OCI-LY1 (cell line): ENCODE data around the gene IL4R.
A peak's percentile ranks its signal among the peaks of the same experiment; 100 is the strongest.

Experiments used
- H2AFZ ChIP-seq: fragments of 200-600 bp; sonication (generic), shearing (Covaris generic); 2 replicates; pipeline ENCODE4 v1.6.0; 2014; ENCODE audit warnings: antibody characterized with exemption, mild to moderate bottlenecking, low read length
- H3F3A ChIP-seq: fragments of 200-600 bp; sonication (generic), shearing (Covaris generic); 2 replicates; pipeline ENCODE4 v1.6.0; 2014; ENCODE audit warnings: mild to moderate bottlenecking, antibody characterized with exemption, low read length, moderate library complexity; ENCODE audit not compliant: insufficient read depth
- H3K27ac ChIP-seq: fragments of 200-600 bp; sonication (generic); 2 replicates; pipeline ENCODE4 v1.5.1; 2014; ENCODE audit warnings: low read length, mixed run types, mild to moderate bottlenecking, low read depth; ENCODE audit not compliant: poor library complexity, severe bottlenecking
- H3K27me3 ChIP-seq: fragments of 200-600 bp; sonication (generic); 2 replicates; pipeline ENCODE4 v1.6.0; 2014; ENCODE audit warnings: antibody characterized with exemption, mild to moderate bottlenecking, low read length, moderate library complexity; ENCODE audit not compliant: insufficient read depth
- H3K36me3 ChIP-seq: fragments of 200-600 bp; sonication (generic); 2 replicates; pipeline ENCODE4 v1.6.1; 2014; ENCODE audit warnings: mild to moderate bottlenecking, antibody characterized with exemption, low read length, moderate library complexity, mixed read lengths; ENCODE audit not compliant: insufficient read depth
- H3K4me1 ChIP-seq: fragments of 200-600 bp; sonication (generic); 2 replicates; pipeline ENCODE4 v1.5.1; 2014; ENCODE audit warnings: mild to moderate bottlenecking, low read length, moderate library complexity; ENCODE audit not compliant: insufficient read depth, severe bottlenecking
- H3K4me2 ChIP-seq: fragments of 200-600 bp; sonication (generic), shearing (Covaris generic); 2 replicates; pipeline ENCODE4 v1.6.1; 2014; ENCODE audit warnings: low read length
- H3K4me3 ChIP-seq: fragments of 200-600 bp; sonication (generic); 2 replicates; pipeline ENCODE4 v1.5.1; 2014; ENCODE audit warnings: low read length, low read depth, mild to moderate bottlenecking, mixed read lengths; ENCODE audit not compliant: poor library complexity, severe bottlenecking
- H3K79me2 ChIP-seq: fragments of 200-600 bp; shearing (Covaris generic); 2 replicates; pipeline ENCODE4 v1.6.1; 2016; ENCODE audit warnings: mixed run types, low read length, mixed read lengths; ENCODE audit not compliant: insufficient read depth
- H3K9ac ChIP-seq: fragments of 200-600 bp; sonication (generic), shearing (Covaris generic); 2 replicates; pipeline ENCODE4 v1.6.1; 2014; ENCODE audit warnings: mild to moderate bottlenecking, low read length, mixed read lengths
- H3K9me2 ChIP-seq: fragments of 200-600 bp; sonication (generic), shearing (Covaris generic); 2 replicates; pipeline ENCODE4 v1.6.1; 2014; ENCODE audit warnings: low read depth, mild to moderate bottlenecking, low read length, mixed read lengths
- H3K9me3 ChIP-seq: fragments of 200-600 bp; shearing (Covaris generic); 2 replicates; pipeline ENCODE4 v1.6.1; 2014; ENCODE audit warnings: low read length, mixed read lengths
- H4K20me1 ChIP-seq: fragments of 200-600 bp; sonication (generic), shearing (Covaris generic); 2 replicates; pipeline ENCODE4 v1.6.0; 2016; ENCODE audit warnings: mild to moderate bottlenecking, low read length; ENCODE audit not compliant: insufficient read depth
- EZH2 ChIP-seq: fragments of 200-600 bp; sonication (generic), shearing (Covaris generic); IDR thresholded peaks from 2 replicates; pipeline ENCODE4 v1.8.0; 2017; ENCODE audit warnings: borderline replicate concordance, mixed run types, mild to moderate bottlenecking, antibody characterized with exemption, low read length, moderate library complexity, mixed read lengths
- TF ChIP-seq, protein P1 (sequence below): fragments of 200-600 bp; sonication (generic), shearing (Covaris generic); IDR thresholded peaks from 2 replicates; pipeline ENCODE4 v1.5.1; 2017; ENCODE audit warnings: mild to moderate bottlenecking, antibody characterized with exemption, low read length, moderate library complexity, mixed read lengths

Gene IL4R

GRCh38 chr16:27267037-27267677 lies 46.6 kb upstream of the IL4R start:
- peaks cover 86% of the 10 kb centered on the region for H3K4me1 ChIP-seq
- no peaks in the 10 kb centered on the region for H3K9me2 ChIP-seq
- no peaks in the 10 kb centered on the region for H3K27me3 ChIP-seq
- peaks cover 3% of the 10 kb centered on the region; the same call in 1 of the 2 replicates for H3F3A ChIP-seq
- peak overlapping the region; percentile 80 for H3K4me3 ChIP-seq
- peak overlapping the region; percentile 84 for H3K9ac ChIP-seq
- H3K4me2 ChIP-seq: peak overlapping the region; percentile 83
- peak overlapping the region; percentile 75 for H3K27ac ChIP-seq
- H3K36me3 ChIP-seq: peaks cover 12% of the 10 kb centered on the region
- no peaks in the 10 kb centered on the region for H3K79me2 ChIP-seq
- H4K20me1 ChIP-seq: no peaks in the 10 kb centered on the region
- no peak for TF ChIP-seq EZH2
- TF ChIP-seq, protein P1, sequence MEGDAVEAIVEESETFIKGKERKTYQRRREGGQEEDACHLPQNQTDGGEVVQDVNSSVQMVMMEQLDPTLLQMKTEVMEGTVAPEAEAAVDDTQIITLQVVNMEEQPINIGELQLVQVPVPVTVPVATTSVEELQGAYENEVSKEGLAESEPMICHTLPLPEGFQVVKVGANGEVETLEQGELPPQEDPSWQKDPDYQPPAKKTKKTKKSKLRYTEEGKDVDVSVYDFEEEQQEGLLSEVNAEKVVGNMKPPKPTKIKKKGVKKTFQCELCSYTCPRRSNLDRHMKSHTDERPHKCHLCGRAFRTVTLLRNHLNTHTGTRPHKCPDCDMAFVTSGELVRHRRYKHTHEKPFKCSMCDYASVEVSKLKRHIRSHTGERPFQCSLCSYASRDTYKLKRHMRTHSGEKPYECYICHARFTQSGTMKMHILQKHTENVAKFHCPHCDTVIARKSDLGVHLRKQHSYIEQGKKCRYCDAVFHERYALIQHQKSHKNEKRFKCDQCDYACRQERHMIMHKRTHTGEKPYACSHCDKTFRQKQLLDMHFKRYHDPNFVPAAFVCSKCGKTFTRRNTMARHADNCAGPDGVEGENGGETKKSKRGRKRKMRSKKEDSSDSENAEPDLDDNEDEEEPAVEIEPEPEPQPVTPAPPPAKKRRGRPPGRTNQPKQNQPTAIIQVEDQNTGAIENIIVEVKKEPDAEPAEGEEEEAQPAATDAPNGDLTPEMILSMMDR: no peak
- H2AFZ ChIP-seq: no peak overlapping the region
- H3K9me3 ChIP-seq: no peaks in the 10 kb centered on the region

DNA sequence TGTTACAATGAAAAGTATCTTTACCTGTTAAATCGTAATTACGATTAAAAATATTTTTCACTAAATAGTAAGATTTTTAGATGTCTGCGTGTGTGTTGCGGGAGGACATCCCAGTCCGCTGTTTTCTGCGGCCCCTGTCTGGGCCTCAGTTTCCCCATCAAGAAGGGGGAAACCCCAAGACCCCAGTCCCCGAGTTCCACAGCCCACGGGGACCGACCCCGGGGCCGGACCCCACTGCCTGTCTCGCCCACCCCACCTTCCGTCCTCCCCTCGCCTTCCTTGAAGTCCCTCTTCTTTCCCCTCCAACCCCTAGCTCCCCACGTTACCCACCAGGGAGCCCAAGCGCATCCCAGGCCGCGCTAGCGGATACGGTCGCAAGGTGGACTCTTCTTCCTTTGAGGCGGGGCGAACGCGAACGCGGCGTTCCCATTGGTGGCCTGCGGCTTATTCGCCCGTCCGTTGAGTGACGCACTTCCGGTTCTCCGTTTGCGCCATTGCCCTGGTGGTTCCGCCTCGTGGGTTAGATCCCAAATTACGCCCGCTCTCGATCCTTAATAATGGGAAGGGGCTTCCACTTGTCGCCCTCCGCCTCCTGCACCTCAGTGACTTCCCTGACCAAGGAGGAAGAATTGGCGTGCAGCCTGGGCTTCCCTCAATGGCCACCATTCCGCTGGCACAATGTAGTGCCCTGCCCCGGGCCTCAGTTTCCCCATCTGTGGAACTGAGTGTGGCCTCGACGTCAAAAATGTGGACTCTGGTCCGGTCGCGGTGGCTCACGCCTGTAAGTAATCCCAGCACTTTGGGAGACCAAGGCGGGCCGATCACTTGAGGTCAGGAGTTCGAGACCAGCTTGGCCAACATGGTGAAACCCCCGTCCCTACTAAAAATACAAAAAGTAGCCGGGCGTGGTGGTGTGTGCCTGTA lies 45.1 kb upstream of the IL4R start, which contains the start of gene NSMCE1:
NSMCE1 (minus strand) TSS at position 397 of the 924 bp plus-strand sequence. CDS start 11,202 bp downstream, outside the sequence.
- H3F3A ChIP-seq: peaks cover 3% of the 10 kb centered on the region; the same call in 1 of the 2 replicates
- H3K27ac ChIP-seq: peak within 1 kb of the TSS; percentile 75
- TF ChIP-seq, protein P1: no peak
- no peak for TF ChIP-seq EZH2

GRCh38 chr16:27269300-27270150 lies 44.2 kb upstream of the IL4R start:
- peak overlapping the region; percentile 59 for H3K27ac ChIP-seq
- peak overlapping the region; percentile 83 for H3K4me2 ChIP-seq
- H3K9me2 ChIP-seq: no peaks in the 10 kb centered on the region
- no peaks in the 10 kb centered on the region for H3K27me3 ChIP-seq
- no peaks in the 10 kb centered on the region for H3K9me3 ChIP-seq
- 0 out of 2 replicates have a peak, but pooled peaks cover 3% of the 10 kb centered on the region for H3F3A ChIP-seq
- no peaks in the 10 kb centered on the region for H3K36me3 ChIP-seq
- no peak overlapping the region for H2AFZ ChIP-seq
- no peaks in the 10 kb centered on the region for H3K79me2 ChIP-seq
- TF ChIP-seq EZH2: no peak
- TF ChIP-seq, protein P1: no peak
- no peaks in the 10 kb centered on the region for H4K20me1 ChIP-seq
- peaks cover 76% of the 10 kb centered on the region for H3K4me1 ChIP-seq
- peak overlapping the region; percentile 80 for H3K4me3 ChIP-seq
- peak overlapping the region; percentile 84 for H3K9ac ChIP-seq

More for the DNA sequence above, 45.1 kb upstream of the IL4R start, which contains the start of gene NSMCE1:
- Histone ChIP-seq H3K9me2 (no peaks in the 10 kb centered on the region), H3K27me3 (no peaks in the 10 kb centered on the region), H3K79me2 (no peaks in the 10 kb centered on the region), H3K9me3 (no peaks in the 10 kb centered on the region), H3K4me3 (peak within 1 kb of the TSS; percentile 80), H3K9ac (peak within 1 kb of the TSS; percentile 84), H3K36me3 (peaks cover 5% of the 10 kb centered on the region), H2AFZ (no peak within 1 kb of the TSS), H3K4me1 (peaks cover 76% of the 10 kb centered on the region), H4K20me1 (no peaks in the 10 kb centered on the region), H3K4me2 (peak within 1 kb of the TSS; percentile 83)
